Measurements from ENCODE around the gene GARIN1A.

- TF ChIP-seq, protein P1, sequence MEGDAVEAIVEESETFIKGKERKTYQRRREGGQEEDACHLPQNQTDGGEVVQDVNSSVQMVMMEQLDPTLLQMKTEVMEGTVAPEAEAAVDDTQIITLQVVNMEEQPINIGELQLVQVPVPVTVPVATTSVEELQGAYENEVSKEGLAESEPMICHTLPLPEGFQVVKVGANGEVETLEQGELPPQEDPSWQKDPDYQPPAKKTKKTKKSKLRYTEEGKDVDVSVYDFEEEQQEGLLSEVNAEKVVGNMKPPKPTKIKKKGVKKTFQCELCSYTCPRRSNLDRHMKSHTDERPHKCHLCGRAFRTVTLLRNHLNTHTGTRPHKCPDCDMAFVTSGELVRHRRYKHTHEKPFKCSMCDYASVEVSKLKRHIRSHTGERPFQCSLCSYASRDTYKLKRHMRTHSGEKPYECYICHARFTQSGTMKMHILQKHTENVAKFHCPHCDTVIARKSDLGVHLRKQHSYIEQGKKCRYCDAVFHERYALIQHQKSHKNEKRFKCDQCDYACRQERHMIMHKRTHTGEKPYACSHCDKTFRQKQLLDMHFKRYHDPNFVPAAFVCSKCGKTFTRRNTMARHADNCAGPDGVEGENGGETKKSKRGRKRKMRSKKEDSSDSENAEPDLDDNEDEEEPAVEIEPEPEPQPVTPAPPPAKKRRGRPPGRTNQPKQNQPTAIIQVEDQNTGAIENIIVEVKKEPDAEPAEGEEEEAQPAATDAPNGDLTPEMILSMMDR (IDR thresholded peaks at IDR 0.05) = no peak
- TF ChIP-seq POLR2A (IDR thresholded peaks at IDR 0.05) (no peak), POLR2AphosphoS5 (IDR thresholded peaks at IDR 0.05; ENCODE audit: insufficient read depth in 1 of 2, low read depth in 1 of 2) (no peak)
Measured at GRCh38 chr7:128693373-128694015, 21.4 kb downstream of the GARIN1A start.

Data from vagina (tissue), 2 donors.